GM18508 (cell line): ENCODE results near the gene RAB3GAP2.
"Not testable (repeated sequence)": the region's sequence is repeated elsewhere in the genome, so short reads cannot be mapped to it uniquely, and the experiment has no call there.

ENCODE experiments used
- ATAC-seq: cut with Tn5 transposase; IDR thresholded peaks from one replicate; pipeline ENCODE4 v1.9.1; 2021; ENCODE audit warnings: moderate number of reproducible peaks; ENCODE audit not compliant: insufficient read depth, unreplicated experiment

The RAB3GAP2 gene

DNA sequence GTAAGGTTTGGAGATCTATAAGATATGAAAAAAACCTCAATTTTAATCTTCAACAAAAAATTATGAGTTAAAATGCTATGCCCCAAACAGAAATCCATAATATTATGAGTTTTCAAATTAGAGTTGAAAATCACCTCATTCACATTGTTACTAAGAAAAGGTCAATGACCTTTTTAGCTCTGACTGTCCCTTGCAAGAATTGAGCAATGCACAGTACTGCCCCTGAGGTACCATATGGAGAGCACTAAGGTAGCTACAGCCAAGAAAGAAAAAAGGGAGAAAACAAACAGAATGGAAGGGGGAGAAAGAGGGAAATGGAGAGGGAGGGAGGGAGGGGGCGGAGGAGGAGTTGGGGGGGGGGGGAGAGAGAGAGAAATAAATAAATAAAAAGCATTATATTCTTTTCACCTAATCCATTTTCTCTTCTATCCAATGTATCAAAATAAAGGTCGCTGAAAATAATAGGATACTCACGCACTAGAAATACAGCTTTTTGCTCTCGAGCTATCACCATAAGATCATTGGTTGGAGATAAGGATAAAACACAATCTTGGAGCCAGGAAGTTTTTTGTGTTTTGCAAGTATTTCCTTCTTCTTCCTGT lies 58.8 kb downstream of the RAB3GAP2 start:
- no peak for ATAC-seq

DNA sequence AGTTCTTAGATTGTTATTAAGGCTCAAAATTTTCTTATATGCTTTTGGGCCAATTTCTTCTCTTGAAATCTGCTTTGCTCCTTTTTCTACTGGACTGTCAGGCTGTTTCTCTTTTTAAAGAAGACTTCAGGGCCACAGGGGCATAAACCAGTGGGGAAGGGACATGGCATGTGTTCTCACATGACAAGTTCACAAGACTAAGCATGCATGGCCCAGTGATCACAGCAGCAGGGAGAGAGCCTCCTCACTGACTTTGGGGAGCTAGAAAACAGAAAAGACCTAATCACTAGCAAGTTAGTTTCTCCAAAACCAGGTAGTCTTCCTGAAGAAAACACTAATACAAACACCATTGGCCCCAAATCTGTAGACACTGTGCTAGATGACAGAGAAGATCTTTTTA lies 64.8 kb downstream of the RAB3GAP2 start:
- ATAC-seq: no peak

DNA sequence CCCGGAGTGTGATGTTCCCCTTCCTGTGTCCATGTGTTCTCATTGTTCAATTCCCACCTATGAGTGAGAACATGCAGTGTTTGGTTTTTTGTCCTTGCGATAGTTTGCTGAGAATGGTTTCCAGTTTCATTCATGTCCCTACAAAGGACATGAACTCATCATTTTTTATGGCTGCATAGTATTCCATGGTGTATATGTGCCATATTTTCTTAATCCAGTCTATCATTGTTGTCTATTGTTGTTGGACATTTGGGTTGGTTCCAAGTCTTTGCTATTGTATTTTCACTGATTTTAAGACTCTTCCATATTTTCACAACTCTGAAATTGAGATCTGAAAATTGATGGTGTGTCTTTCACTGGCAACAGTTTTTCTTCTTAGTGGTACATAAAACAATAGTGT lies 67.5 kb downstream of the RAB3GAP2 start:
- ATAC-seq: not testable (repeated sequence)

DNA sequence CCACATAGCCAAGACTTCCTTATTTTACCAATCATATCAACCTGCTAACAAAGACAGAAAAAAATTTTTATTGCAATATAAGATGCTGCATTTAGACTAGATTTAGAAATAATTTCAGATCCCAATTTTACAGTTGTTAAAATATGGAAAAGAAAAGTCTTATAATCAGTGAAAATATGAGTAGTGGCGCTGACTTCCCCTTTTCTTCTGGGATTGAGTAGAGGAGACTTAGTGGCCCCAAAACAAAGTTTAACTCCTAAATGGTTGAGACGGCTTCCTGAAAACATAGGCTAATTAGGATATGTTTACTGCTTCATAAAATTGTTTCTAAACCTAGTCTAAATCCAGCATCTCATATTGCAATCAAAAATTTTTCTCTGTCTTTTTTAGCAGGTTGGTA lies 68.4 kb downstream of the RAB3GAP2 start:
- no peak for ATAC-seq

DNA sequence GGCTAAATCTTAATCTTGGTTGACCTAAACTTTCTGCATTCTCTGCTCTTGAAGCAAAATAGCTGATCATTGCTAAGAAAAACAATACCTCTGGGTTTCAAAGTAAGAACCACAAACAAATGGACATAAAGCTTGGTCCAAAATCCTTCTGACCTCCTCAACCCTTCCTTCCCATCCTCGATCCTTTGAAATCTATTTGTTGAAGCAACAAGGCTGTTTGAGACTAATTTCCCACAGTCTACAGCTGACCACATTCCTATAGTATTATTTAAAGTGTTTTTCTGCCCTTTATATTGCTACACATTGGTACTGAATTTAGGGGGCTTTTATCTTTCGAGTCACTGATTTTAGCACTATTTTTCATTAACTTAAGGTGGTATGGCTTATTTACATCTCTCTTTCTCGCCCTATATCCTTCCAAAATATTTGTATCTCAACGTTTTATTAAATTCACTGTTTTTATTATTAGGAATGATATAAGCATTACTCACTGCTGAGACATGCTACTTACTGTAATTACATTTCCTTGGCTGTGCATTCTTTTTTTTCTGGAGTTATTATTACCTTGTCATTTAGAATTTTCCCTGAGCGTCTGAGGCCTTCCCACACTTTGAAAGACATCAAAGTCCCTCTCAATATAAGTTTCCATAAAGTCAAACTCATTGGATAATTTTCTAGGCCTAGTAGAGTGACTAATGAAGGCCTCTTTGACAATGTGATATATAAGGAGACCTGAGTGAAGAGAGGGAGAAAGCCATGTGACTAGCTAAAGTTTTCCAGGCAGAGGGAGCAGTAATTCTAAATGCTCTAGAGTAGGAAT lies 73.9 kb downstream of the RAB3GAP2 start:
- ATAC-seq: no peak

DNA sequence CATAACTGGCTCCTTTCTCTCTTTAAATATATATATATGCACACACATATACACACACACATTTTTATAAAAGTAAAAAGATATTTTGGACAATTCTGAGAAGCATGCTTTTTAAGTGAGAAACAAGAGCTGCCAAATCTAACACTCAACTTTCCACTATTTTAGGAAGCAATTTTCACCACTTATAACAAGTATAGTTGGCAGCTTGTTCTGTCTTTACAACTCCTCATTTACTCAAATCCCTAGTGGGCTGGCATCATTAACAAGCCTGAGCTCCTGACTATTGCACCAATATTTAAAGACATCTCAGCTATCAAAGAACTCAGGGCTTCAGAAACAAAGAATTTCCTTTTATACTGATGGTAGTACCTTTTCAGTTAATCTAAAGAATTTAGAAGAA lies 76.6 kb downstream of the RAB3GAP2 start:
- ATAC-seq: no peak

DNA sequence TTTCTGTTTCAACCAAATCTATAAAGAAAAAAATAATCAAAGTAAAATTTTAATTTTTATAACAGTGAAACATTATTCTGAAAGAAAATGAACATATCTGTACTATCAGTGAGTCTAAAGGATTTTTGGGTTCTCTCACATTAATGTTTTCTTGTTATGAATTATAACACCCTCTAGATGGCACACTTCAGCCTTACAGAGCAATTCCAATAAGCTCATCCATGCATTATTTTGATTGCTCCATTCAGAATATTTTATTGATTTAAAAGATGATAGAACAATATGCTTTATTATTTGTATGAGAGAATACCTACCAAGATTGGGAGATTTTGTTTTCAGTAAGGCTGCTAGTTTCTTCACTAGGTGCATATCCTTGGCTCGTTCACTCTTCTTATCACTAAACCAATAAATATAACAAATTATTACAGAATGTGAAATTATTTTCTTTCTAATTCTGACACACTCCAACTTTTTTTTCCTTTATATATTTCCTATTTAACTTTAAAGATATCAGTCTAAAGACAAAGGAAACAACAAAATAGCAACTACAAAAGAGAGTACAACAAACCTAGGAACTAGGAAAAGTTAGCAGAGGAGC lies 82.4 kb downstream of the RAB3GAP2 start:
- no peak for ATAC-seq

DNA sequence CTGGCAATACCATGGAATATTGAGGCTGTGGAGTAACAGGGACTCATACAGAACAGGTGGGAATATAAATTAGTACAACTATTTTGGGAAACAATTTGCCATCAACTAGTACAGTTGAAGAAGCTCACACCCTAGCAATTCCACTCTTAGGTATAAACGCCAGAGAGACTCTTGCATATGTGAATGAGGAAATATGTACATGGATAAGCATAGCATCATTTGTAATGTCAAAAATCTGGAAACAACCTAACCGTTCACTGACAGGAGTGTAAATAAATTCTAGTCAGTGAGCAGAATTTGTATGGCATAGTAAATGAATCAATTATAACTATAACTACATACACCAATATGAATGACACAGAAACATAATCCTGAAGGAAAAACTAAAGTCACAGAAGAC lies 83.7 kb downstream of the RAB3GAP2 start:
- ATAC-seq: no peak

DNA sequence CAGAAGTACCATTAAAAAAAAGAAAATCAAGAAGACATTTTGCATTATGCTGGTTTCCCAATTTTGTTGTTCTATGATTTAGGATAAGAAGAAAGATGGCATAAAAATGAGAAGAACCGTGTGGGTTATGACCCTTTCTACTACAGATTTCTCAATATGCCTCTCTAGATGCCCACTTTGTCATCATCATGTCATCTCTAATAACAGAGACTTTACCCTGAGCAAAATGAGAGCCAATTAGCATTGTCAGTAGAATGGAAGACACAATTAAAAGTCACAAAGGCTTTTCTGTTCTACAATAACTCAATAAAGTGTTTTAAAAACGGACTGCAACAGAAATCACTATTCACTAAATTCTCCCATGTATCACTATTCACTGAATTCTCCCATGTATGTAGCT lies 85.5 kb downstream of the RAB3GAP2 start:
- ATAC-seq: no peak

DNA sequence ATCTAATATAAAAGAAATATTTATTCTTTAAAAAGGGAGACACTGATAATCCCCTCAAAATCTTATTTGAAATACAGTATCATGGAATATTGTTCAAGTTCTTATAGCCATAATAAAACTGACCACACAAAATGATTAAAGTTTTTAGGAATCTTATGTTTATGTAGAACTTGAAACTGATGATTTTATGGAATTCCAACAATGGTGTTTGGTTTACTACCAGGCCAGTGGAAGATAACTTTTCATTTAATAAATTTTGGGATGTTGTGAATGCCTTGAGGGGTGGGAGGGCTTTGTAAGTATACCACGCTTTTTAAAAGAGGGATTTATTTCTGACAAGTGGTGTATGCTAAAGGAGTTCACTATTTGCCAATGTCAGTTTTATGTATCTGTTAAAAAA lies 87.7 kb downstream of the RAB3GAP2 start:
- ATAC-seq: no peak

DNA sequence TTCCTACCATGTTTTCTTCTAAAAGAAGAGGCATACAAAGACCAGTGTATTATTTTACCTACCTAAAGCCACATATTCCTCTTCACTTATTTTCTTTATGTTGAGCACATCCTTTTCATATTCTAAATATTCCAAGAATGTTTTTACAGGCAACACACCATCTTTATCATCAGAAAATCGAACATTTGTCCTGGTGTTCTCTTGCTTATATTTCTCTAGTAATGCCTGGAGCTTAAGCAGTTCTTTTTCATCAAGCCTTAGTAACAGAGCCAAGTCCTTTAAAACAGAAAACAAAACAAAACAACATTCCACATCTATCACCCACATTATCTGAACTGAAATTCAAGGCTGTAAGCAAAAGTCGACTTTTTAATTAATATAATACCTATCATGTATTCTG lies 89.6 kb downstream of the RAB3GAP2 start:
- ATAC-seq: no peak

DNA sequence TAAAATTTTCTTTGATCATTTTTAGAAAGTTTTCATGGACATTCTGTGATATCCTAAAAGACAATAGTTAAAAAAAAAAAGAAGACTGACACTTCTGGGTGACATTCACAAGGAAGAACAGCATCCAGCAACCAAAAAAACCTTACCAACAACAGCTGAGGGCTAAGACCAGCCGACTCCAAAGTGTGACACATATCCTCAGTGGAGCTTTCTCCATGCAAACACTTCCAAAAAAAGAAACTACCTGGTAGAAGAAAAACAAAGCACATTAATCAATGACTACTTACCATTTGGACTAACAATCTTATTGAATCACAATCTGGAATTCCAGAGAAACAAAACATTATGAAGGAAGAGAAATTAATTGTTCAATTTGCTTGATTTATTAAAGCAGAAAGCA lies 90.1 kb downstream of the RAB3GAP2 start:
- no peak for ATAC-seq

DNA sequence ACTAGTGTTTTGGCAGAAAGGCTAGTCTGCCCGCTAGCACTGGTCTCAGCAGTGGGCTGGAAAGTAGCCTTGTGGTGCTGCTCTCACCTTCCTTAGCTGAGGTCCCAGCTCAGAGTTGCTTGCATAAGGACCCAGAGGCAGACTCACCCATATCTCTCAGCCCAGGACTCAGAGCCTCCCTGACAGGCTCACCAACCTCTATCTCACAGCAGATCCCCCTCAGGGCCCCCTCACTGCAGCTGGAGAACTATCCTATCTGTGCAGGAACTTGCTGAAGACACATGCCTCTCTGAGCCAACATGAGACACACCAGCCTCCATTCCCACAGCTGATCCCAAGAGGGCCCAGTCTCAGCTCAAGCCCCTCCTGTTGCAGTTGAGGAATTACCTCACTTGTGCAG lies 95.7 kb downstream of the RAB3GAP2 start:
- ATAC-seq: no peak

DNA sequence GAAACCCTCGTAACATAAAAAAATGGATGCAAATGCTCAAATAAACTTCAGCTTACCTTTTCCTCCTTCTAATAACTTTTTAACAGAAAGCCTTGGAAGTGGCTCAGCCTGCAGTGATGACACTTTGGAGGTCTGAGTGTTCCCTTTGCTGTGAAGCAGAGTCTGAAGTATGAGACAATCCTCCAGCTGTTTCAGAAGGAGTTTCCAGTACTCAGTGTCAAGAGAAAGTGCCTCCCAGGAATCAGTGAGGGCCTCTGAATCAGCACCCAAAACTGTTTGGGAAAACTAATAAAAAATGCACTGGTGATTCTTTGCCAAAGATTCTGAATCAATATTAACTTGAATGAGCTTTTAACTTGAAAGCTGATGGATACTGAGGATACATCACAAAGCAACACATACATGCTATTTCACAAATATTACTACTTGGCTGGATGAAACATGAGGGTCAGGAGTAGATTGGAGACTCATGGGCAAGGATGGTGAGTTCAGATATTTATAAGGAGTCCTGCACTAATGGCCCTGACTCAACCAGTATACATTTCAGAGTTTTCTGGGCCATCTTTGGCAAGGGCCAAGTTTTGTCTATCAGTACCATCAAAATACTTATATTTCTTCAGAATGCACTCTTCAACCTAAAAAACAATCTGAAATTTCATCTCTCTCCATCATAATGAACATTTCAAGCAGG lies 101.3 kb downstream of the RAB3GAP2 start:
- no peak for ATAC-seq

DNA sequence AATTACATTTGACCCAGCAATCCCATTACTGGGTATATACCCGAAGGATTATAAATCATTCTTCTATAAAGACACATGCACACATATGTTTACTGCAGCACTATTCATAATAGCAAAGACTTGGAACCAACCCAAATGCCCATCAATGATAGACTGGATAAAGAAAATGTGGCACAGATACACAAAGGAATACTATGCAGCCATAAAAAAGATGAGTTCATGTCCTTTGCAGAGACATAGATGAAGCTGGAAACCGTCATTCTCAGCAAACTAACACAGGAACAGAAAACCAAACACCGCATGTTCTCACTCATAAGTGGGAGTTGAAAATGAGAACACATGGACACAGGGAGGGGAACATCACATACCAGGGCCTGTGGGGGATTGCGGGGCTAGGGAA lies 102.4 kb downstream of the RAB3GAP2 start:
- ATAC-seq: not testable (repeated sequence)

DNA sequence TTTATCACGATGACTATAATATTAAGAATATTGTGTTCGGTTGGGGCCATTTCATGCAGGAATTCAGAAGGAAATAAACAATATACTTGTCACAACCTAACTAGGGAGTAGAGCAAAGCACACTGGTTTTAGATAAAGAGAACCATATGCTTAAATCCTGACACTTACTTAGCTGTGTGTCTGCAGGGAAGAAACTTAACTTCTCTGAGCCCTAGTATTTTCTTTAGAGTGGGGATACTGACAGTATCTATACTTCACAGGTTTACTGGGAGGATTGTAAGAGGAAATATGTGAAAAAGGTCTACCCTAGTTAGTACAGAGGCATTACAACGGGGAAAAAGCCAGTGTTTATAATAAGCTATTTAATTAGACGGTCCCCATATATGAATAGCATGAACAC lies 105.4 kb downstream of the RAB3GAP2 start:
- ATAC-seq: no peak

DNA sequence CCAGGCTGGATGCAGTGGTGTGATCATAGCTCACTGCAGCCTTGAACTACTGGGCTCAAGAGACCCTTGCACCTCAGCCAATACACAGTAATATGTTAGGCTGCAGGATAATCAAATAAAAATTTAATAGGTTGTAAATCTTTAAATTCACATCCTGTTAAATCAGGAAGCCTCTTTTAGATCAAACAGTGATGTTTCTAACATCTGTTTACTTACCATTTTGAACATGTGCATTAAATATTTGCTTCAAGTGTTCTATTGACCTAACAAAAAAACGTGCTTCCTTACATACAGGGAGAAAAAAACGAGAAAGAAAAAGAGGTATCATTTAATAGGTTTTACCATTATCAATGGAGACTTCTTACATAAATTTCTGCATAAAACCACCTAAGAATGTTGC lies 107.7 kb downstream of the RAB3GAP2 start:
- ATAC-seq: no peak

DNA sequence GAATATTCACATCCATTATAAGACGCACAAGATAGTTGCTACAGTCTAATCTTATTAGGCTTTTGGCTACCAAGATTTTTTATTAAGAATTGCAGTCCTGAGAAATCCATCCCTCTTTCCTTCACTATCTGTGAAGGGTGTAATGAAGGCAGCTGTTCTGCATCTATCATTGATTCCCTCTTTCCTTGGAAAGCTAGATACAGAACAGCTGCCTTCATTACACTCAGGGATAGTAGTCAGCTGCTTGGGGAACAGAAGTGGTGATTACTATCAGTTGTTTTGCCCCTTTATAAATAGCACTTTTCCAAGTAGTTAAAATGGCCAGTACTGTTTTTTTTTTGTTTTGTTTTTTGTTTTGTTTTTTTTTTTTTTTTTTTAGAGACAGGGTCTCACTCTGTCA lies 108.1 kb downstream of the RAB3GAP2 start:
- ATAC-seq: no peak

DNA sequence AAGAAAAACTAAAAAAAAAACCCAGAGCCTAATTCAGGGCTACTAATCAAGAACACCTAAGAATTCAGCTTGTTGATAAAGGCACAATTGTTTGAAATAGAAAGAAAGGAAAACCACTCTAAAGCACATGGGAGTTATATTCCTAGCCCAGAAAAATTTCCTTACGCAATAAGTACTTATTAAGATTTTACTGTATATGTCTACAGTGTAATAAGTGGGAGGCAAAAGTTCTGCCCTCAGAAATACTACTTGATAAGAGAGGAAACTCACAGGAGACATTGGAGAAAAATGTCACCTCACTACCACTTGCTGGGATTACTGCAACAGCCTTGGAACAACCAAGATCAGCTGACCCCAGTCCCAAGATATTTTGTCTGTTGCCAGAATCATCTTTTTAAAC lies 112.2 kb downstream of the RAB3GAP2 start:
- ATAC-seq: no peak

DNA sequence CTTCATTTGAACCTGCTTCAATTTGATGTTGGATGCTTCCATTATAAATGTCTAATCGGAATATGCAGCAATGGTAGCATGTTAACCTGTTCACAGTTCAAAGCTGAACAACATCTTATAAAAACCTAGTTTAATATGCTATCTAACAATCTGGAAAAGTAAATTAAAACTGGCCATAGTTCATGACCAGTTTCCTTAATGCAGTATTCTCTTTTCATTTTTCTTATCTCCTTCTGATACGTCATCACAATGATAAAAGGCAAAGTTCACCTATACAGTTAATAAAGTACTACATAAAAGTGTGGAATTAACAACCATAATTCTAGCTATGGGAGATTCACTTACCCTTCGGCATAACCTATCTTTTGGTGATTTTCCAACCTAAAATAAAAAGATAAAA lies 113.2 kb downstream of the RAB3GAP2 start:
- ATAC-seq: no peak

DNA sequence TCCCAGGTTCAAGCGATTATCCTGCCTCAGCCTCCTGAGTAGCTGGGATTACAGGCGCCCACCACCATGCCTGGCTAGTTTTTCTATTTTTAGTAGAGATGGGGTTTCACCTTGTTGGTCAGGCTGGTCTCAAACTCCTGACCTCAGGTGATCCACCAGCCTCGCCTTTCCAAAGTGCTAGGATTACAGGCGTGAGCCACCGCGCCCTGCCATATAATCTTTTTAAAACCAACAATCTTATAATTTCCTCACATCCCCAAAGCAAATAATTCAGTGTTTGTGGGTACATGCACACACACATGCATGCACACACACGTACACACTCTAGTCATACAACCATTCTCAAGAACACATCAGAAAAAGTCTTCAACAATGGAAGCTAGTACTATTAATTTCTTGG lies 113.7 kb downstream of the RAB3GAP2 start:
- not testable (repeated sequence) for ATAC-seq
